RWPE2 (cell line): Measurements from ENCODE around the gene EEF1E1.

Experiments
- ATAC-seq: fragments of 200-7000 bp; cut with Tn5 transposase; 3 replicates; pipeline ENCODE4 v1.9.1; 2021; ENCODE audit warnings: low read depth
- DNase-seq: peaks from one replicate; pipeline ENCODE4 v3.0.0-alpha.2; 2020; ENCODE audit warnings: low spot score
- H3K27ac ChIP-seq: fragments of 450-650 bp; 2 replicates; pipeline ENCODE4 v1.5.1; 2017; ENCODE audit warnings: mild to moderate bottlenecking; ENCODE audit not compliant: poor library complexity, severe bottlenecking
- H3K27me3 ChIP-seq: fragments of 250-450 bp; sonication (Bioruptor Pico); 2 replicates; pipeline ENCODE4 v1.5.1; 2021; ENCODE audit warnings: mild to moderate bottlenecking, moderate library complexity; ENCODE audit not compliant: insufficient read depth, poor library complexity, severe bottlenecking
- H3K36me3 ChIP-seq: fragments of 250-450 bp; sonication (Bioruptor Pico); 2 replicates; pipeline ENCODE4 v1.5.1; 2020; ENCODE audit warnings: low read depth, mild to moderate bottlenecking, moderate library complexity
- H3K4me1 ChIP-seq: fragments of 250-450 bp; sonication (Bioruptor Pico); 2 replicates; pipeline ENCODE4 v1.5.1; 2021; ENCODE audit warnings: mild to moderate bottlenecking, moderate library complexity; ENCODE audit not compliant: insufficient read depth, poor library complexity, severe bottlenecking
- H3K4me3 ChIP-seq: fragments of 250-450 bp; sonication (Bioruptor Pico); 2 replicates; pipeline ENCODE4 v1.5.1; 2021; ENCODE audit warnings: mild to moderate bottlenecking, moderate library complexity; ENCODE audit not compliant: severe bottlenecking
- H3K9me3 ChIP-seq: fragments of 250-450 bp; sonication (Bioruptor Pico); 2 replicates; pipeline ENCODE4 v1.5.1; 2021; ENCODE audit warnings: mild to moderate bottlenecking, moderate library complexity; ENCODE audit not compliant: severe bottlenecking
- CTCF ChIP-seq: fragments of 450-650 bp; IDR thresholded peaks from one replicate; pipeline ENCODE4 v1.5.1; 2017; ENCODE audit warnings: mild to moderate bottlenecking, moderate library complexity; ENCODE audit not compliant: poor library complexity, severe bottlenecking

The EEF1E1 gene

DNA sequence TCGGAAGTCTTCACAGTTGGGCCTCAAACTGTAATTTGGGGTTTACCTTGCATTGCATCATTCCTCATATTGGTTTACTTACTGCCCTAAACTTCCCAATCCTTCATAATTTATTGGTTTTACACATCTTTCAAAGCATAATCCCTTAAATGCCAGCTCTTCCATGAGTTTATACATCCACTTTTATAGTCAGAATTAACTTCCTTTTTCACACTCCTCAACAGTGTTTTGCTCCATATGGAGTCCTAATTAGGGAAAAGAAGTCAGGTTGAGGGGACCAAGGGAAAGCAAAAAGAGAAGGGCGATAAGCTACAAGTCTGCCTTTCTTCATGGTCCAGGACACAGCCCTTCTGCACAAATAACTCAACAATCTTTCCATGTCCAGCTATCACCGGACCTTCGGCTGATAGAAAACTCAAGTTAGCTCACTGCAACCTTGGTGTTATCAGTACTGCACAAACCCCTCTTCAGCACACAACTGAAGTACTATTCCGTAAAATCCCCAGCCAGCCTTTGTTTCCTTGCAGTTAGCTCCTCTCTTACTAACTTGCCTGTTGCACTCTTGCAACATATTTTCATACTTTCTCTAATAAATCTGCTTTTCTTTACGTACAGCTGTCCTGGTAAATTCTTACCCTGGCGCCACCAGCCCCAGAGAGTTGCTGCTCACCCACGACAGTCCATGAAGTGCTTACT, 2.0 kb downstream of the EEF1E1 start:
- Histone ChIP-seq H3K27me3 (no peaks in the 10 kb centered on the region), H3K9me3 (no peaks in the 10 kb centered on the region), H3K4me3 (no peak overlapping the region), H3K27ac (no peak overlapping the region), H3K36me3 (peaks cover 50% of the 10 kb centered on the region), H3K4me1 (peaks cover 13% of the 10 kb centered on the region)
- no peak for TF ChIP-seq CTCF
- no peak for DNase-seq
- ATAC-seq: no peak

DNA sequence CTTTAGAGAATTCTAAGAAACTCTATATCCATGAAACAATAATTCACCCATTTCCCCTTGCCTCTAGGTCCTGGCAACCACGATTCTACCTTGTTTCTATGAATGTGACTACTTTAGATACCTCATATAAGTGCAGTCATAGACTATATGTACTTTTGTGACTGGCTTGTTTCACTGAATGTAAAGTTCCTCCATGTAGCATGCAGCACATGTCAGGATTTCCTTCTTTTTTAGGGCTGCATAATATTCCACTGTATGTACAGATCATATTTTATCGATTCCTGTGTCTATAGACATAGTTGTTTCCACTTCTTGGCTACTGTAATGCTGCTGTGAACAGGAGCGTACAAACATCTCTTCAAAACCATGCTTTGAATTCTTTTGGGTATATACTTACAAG, 11.7 kb downstream of the EEF1E1 start:
- TF ChIP-seq CTCF: no peak
- H3K36me3 ChIP-seq: peaks cover 77% of the 10 kb centered on the region
- ATAC-seq: no peak
- H3K4me3 ChIP-seq: no peak overlapping the region
- no peak for DNase-seq
- H3K9me3 ChIP-seq: no peaks in the 10 kb centered on the region
- no peaks in the 10 kb centered on the region for H3K27me3 ChIP-seq
- peaks cover 3% of the 10 kb centered on the region for H3K4me1 ChIP-seq
- no peak overlapping the region for H3K27ac ChIP-seq

- Histone ChIP-seq H3K27me3 (no peaks in the 10 kb centered on the region), H3K4me3 (no peak overlapping the region), H3K9me3 (no peaks in the 10 kb centered on the region), H3K27ac (no peak overlapping the region), H3K36me3 (peaks cover 68% of the 10 kb centered on the region), H3K4me1 (peaks cover 21% of the 10 kb centered on the region)
- no peak for ATAC-seq
- no peak for DNase-seq
- no peak for TF ChIP-seq CTCF
Measured at GRCh38 chr6:8088886-8089285, 13.5 kb downstream of the EEF1E1 start.

- Histone ChIP-seq H3K27ac (no peak overlapping the region), H3K36me3 (peaks cover 70% of the 10 kb centered on the region), H3K27me3 (no peaks in the 10 kb centered on the region), H3K9me3 (no peaks in the 10 kb centered on the region), H3K4me3 (no peak overlapping the region), H3K4me1 (peaks cover 28% of the 10 kb centered on the region)
- DNase-seq: no peak
- no peak for TF ChIP-seq CTCF
- no peak for ATAC-seq
Measured at GRCh38 chr6:8087870-8088754, 14.2 kb downstream of the EEF1E1 start.
